ENCODE data around the gene KHDC4. TPM values are rescaled to one million over a fixed set of nuclear protein-coding genes. Genes with fewer than 3 reads are reported as not detected.

KHDC4 gene
- total RNA-seq, 1 donor from 2014 or later, result 23.7 TPM

DNA sequence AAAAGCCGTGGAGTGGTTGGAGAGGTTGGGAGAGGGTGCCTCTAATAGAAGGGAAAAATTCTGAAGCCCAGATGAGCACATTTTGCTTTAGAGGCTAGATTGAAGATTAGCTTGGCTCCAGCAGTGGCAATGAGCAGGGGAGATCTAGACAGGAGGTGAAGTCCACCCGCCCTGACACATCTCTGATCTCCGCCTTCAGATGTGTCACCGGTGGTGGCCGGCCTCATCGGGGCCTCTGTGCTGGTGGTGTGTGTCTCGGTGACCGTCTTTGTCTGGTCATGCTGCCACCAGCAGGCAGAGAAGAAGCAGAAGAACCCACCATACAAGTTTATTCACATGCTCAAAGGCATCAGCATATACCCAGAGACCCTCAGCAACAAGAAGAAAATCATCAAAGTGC is 66.4 kb downstream of the KHDC4 start:
- DNase-seq (ENCODE audit: low read depth, low spot score), result no peak

DNA sequence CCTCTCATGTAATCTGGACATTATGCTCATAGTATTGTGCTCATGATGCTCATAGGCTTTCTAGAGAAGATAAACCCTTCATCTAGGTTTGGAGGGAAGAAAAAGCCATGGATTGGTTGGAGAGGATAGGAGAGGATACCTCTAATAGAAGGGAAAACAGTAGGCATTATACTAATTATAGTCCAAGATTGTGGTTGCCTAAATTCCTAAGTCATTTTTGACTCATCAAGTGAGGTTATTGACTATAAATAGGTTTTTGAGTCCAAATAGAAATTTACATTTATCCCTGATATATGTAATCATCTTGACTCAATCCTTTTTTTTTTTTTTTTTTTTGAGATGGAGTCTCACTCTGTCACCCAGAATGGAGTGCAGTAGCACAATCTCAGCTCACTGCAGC is 69.8 kb downstream of the KHDC4 start:
- no peak for DNase-seq (ENCODE audit: low read depth, low spot score)

Other genes starting within 250 kb of the KHDC4 start
- 25.3 and 31.5 TPM in 2 replicates for gene YY1AP1, start 245.6 kb downstream of the KHDC4 start, total RNA-seq
- gene DAP3, start 245.3 kb downstream of the KHDC4 start, total RNA-seq, result 56.5 and 58.7 TPM in 2 replicates
- 21.6 and 27.0 TPM in 2 replicates for gene GON4L, start 77.2 kb downstream of the KHDC4 start, total RNA-seq
- 33.0 and 53.4 TPM in 2 replicates for gene SYT11, start 74.8 kb downstream of the KHDC4 start, total RNA-seq
- 37.7 and 49.3 TPM in 2 replicates for gene RIT1, start 23.1 kb downstream of the KHDC4 start, total RNA-seq
- 0.14 TPM in 1 of 2 replicates, not detected in the other for gene RXFP4, start 7.2 kb upstream of the KHDC4 start, total RNA-seq
- gene ARHGEF2, start 44.1 kb upstream of the KHDC4 start, total RNA-seq, result 71.3 and 107 TPM in 2 replicates
- gene SSR2, start 86.5 kb upstream of the KHDC4 start, total RNA-seq, result 427 and 499 TPM in 2 replicates
- 16.2 and 20.6 TPM in 2 replicates for gene UBQLN4, start 119.4 kb upstream of the KHDC4 start, total RNA-seq
- 72.6 and 92.1 TPM in 2 replicates for gene LAMTOR2, start 120.4 kb upstream of the KHDC4 start, total RNA-seq
- gene RAB25, start 126.7 kb upstream of the KHDC4 start, total RNA-seq, result not detected in 2 replicates
- gene MEX3A, start 148.1 kb upstream of the KHDC4 start, total RNA-seq, result 5.0 and 6.5 TPM in 2 replicates
- gene LMNA, start 180.3 kb upstream of the KHDC4 start, total RNA-seq, result 942 and 1,011 TPM in 2 replicates
- 0.42 and 0.59 TPM in 2 replicates for gene SEMA4A, start 219.2 kb upstream of the KHDC4 start, total RNA-seq

All from pulmonary artery endothelial cell (primary cell).